Hepatocyte (in vitro differentiated cells): ENCODE results near the gene TRIM31. TPM values are rescaled to one million over a fixed set of nuclear protein-coding genes. Genes with fewer than 3 reads are reported as not detected.
A peak's percentile ranks its signal among the peaks of the same experiment; 100 is the strongest.

Experiments used
- DNase-seq: peaks from one replicate; pipeline ENCODE4 v3.0.0-alpha.2; 2016; ENCODE audit warnings: low spot score
- H2AFZ ChIP-seq: fragments of 200-600 bp; sonication (generic); 2 replicates; pipeline ENCODE4 v1.6.0; 2016; ENCODE audit warnings: antibody characterized with exemption, mild to moderate bottlenecking
- H3K27ac ChIP-seq: fragments of 200-600 bp; sonication (generic); 2 replicates; pipeline ENCODE4 v1.5.1; 2016; ENCODE audit warnings: mild to moderate bottlenecking
- H3K27me3 ChIP-seq: fragments of 200-600 bp; sonication (generic); 2 replicates; pipeline ENCODE4 v1.6.1; 2016
- H3K36me3 ChIP-seq: fragments of 200-600 bp; sonication (generic); replicated peaks from 2 replicates; pipeline ENCODE4 v1.5.1; 2016; ENCODE audit warnings: low read depth; ENCODE audit not compliant: insufficient read depth
- H3K4me1 ChIP-seq: fragments of 200-600 bp; sonication (generic); 2 replicates; pipeline ENCODE4 v1.5.1; 2016; ENCODE audit warnings: mild to moderate bottlenecking, moderate library complexity; ENCODE audit not compliant: insufficient read depth
- H3K4me2 ChIP-seq: fragments of 200-600 bp; sonication (generic); 2 replicates; pipeline ENCODE4 v1.6.0; 2016
- H3K4me3 ChIP-seq: fragments of 200-600 bp; sonication (generic); 2 replicates; pipeline ENCODE4 v1.5.1; 2016; ENCODE audit warnings: mild to moderate bottlenecking
- H3K79me2 ChIP-seq: fragments of 200-600 bp; sonication (generic); 2 replicates; pipeline ENCODE4 v1.6.0; 2017; ENCODE audit warnings: mild to moderate bottlenecking
- H3K9me2 ChIP-seq: fragments of 200-600 bp; sonication (generic); replicated peaks from 2 replicates; pipeline ENCODE4 v1.6.0; 2017; ENCODE audit warnings: mild to moderate bottlenecking; ENCODE audit not compliant: insufficient read depth
- H3K9me3 ChIP-seq: fragments of 200-600 bp; sonication (generic); 2 replicates; pipeline ENCODE4 v1.5.1; 2016; ENCODE audit warnings: low read depth, mild to moderate bottlenecking
- H4K20me1 ChIP-seq: fragments of 200-600 bp; sonication (generic); 2 replicates; pipeline ENCODE4 v1.6.0; 2016; ENCODE audit warnings: mild to moderate bottlenecking; ENCODE audit not compliant: insufficient read depth, poor library complexity, severe bottlenecking
- EZH2 ChIP-seq: fragments of 200-600 bp; sonication (generic); IDR thresholded peaks from 2 replicates; pipeline ENCODE4 v1.6.1; 2016; ENCODE audit warnings: antibody characterized with exemption, mild to moderate bottlenecking, borderline replicate concordance
- EZH2phosphoT487 ChIP-seq: fragments of 200-600 bp; sonication (generic); IDR thresholded peaks from one replicate; pipeline ENCODE4 v1.6.1; 2018; ENCODE audit warnings: antibody characterized with exemption, mild to moderate bottlenecking, low read depth, moderate library complexity; ENCODE audit not compliant: unreplicated experiment, severe bottlenecking
- WGBS: methylation state at CpG from one replicate; pipeline ENCODE4 v1.1.6; 2016; ENCODE audit warnings: low lambda C conversion rate; ENCODE audit errors: missing lambda C conversion rate; 5-methylcytosine and 5-hydroxymethylcytosine counted together
- polyA plus RNA-seq: library from polyadenylated mRNA; unstranded; fragments of >200 nt; fragmentation: Nextera tagmentation; extraction: Ambion mirVana; gene quantifications from 2 replicates; pipeline ENCODE4 v1.2.1, GENCODE V29; 2016
- total RNA-seq: library from RNA; depleted of rRNA; stranded (reverse); fragments of >200 nt; gene quantifications from 2 replicates; pipeline ENCODE4 v1.2.3, GENCODE V29; 2014
- TF ChIP-seq, protein P1 (sequence below): fragments of 200-600 bp; sonication (generic); IDR thresholded peaks from 2 replicates; pipeline ENCODE4 v1.5.1; 2016; ENCODE audit warnings: antibody characterized with exemption, mild to moderate bottlenecking; ENCODE audit not compliant: poor library complexity

Gene TRIM31
- total and polyA plus RNA-seq, 2 experiments from 2014 or later = 5.0 to 6.3 TPM

- DNase-seq = no peak
- Histone ChIP-seq H3K36me3 (no peaks in the 10 kb centered on the region), H3K79me2 (no peaks in the 10 kb centered on the region), H3K4me3 (no peak overlapping the region), H3K27ac (no peak overlapping the region), H3K4me1 (peaks cover 14% of the 10 kb centered on the region), H3K4me2 (no peak overlapping the region), H2AFZ (no peak overlapping the region), H4K20me1 (no peaks in the 10 kb centered on the region), H3K9me3 (no peaks in the 10 kb centered on the region), H3K27me3 (peaks cover 13% of the 10 kb centered on the region), H3K9me2 (no peaks in the 10 kb centered on the region)
- TF ChIP-seq, protein P1, sequence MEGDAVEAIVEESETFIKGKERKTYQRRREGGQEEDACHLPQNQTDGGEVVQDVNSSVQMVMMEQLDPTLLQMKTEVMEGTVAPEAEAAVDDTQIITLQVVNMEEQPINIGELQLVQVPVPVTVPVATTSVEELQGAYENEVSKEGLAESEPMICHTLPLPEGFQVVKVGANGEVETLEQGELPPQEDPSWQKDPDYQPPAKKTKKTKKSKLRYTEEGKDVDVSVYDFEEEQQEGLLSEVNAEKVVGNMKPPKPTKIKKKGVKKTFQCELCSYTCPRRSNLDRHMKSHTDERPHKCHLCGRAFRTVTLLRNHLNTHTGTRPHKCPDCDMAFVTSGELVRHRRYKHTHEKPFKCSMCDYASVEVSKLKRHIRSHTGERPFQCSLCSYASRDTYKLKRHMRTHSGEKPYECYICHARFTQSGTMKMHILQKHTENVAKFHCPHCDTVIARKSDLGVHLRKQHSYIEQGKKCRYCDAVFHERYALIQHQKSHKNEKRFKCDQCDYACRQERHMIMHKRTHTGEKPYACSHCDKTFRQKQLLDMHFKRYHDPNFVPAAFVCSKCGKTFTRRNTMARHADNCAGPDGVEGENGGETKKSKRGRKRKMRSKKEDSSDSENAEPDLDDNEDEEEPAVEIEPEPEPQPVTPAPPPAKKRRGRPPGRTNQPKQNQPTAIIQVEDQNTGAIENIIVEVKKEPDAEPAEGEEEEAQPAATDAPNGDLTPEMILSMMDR = no peak
- TF ChIP-seq EZH2phosphoT487 (no peak), EZH2 (no peak)
Measured at GRCh38 chr6:30157581-30157980, 44.7 kb upstream of the TRIM31 start.

DNA sequence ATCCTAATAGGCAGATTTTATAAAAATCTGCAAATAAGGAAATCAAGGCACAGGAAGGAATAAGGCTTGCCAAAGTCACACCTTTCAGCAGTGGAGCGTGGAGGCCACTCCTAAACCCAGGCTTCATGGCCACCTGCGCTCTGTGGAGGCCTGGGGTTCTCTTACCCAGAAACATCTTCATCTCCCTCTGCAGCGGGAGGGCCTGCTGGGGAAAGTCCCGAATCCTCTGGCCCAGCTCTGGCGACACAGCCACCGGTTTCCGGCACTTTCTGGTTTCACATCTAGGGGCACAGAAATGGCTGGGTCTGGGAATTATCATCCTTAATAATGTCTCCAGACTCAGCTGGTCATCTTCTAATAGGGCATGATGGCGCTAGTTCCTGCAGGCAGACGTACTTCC lies 43.9 kb upstream of the TRIM31 start:
- peaks cover 14% of the 10 kb centered on the region for H3K4me1 ChIP-seq
- no peak for DNase-seq
- H3K4me3 ChIP-seq = no peak overlapping the region
- no peaks in the 10 kb centered on the region for H4K20me1 ChIP-seq
- no peak overlapping the region for H2AFZ ChIP-seq
- H3K27me3 ChIP-seq = peaks cover 13% of the 10 kb centered on the region
- TF ChIP-seq EZH2 (no peak), EZH2phosphoT487 (no peak)
- TF ChIP-seq, protein P1 = no peak
- H3K79me2 ChIP-seq = no peaks in the 10 kb centered on the region
- no peaks in the 10 kb centered on the region for H3K9me3 ChIP-seq
- H3K36me3 ChIP-seq = no peaks in the 10 kb centered on the region
- WGBS = 96% methylated on average over 9 of the region's 9 CpGs
- H3K9me2 ChIP-seq = no peaks in the 10 kb centered on the region
- no peak overlapping the region for H3K4me2 ChIP-seq
- peak overlapping the region; percentile 56 for H3K27ac ChIP-seq

- Histone ChIP-seq H3K4me3 (no peak overlapping the region), H3K79me2 (no peaks in the 10 kb centered on the region), H3K9me2 (no peaks in the 10 kb centered on the region), H3K36me3 (no peaks in the 10 kb centered on the region), H3K27me3 (peaks cover 13% of the 10 kb centered on the region), H3K4me2 (no peak overlapping the region), H2AFZ (no peak overlapping the region), H4K20me1 (no peaks in the 10 kb centered on the region), H3K9me3 (no peaks in the 10 kb centered on the region), H3K27ac (peak overlapping the region; percentile 90), H3K4me1 (peaks cover 14% of the 10 kb centered on the region)
- DNase-seq = peak; percentile 65
- 60% methylated on average over 4 of the region's 4 CpGs for WGBS
- no peak for TF ChIP-seq EZH2
- TF ChIP-seq, protein P1 = no peak
- no peak for TF ChIP-seq EZH2phosphoT487
Measured at GRCh38 chr6:30156262-30156599, 43.3 kb upstream of the TRIM31 start.
